HuH-7.5 (cell line): ENCODE data around the gene C20orf202.
"Not testable (repeated sequence)": the region's sequence is repeated elsewhere in the genome, so short reads cannot be mapped to it uniquely, and the experiment has no call there.

Experiments used
- DNase-seq: peaks from one replicate; pipeline ENCODE4 v3.0.0; 2011; ENCODE audit warnings: low spot score

C20orf202 gene

GRCh38 chr20:1247689-1248088, 44.4 kb downstream of the C20orf202 start:
- DNase-seq: no peak

DNA sequence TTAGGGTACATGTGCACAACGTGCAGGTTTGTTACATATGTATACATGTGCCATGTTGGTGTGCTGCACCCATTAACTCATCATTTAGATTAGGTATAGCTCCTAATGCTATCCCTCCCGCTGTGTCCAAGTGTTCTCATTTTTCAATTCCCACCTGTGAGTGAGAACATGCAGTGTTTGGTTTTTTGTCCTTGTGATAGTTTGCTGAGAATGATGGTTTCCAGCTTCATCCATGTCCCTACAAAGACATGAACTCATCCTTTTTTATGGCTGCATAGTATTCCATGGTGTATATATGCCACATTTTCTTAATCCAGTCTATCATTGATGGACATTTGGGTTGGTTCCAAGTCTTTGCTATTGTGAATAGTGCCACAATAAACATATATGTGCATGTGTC, 47.0 kb downstream of the C20orf202 start:
- DNase-seq: not testable (repeated sequence)

- DNase-seq: no peak
Observed at GRCh38 chr20:1252416-1252815, 49.2 kb downstream of the C20orf202 start.

DNA sequence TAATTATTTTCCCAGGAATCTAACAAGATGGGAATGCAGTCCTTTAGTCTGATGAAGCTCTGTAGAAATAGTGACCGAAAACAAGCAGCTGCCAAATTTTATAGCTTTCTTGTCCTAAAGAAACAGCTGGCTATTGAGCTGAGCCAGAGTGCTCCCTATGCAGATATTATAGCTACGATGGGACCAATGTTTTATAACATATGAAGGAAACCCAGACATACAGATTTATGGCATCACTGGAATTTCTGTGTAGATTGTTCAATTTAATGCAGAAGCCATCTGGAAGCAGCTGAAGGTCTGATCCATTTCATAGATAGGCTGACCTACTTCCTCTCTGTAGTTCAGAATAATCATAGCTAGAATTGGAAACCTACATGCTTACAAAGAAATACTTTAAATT, 51.0 kb downstream of the C20orf202 start:
- DNase-seq: no peak

DNA sequence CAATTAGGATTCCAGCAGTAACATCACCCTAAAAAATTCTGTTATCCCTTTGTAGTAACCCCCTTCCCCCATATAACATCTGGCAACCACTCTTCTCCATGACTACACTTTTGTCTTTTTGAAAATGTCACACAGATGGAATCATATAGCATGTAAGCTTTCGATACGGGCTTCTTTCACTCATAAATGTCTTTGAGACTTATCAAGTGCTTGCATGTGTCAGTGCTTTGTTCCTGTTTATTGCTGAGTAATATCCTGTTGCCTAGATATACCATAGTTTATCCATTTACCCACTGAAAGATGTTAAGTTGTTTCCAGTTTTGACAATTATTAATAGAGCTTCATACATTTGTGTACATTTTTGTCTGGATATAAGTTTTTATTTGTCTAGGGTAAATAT, 52.4 kb downstream of the C20orf202 start:
- no peak for DNase-seq
